MM.1S (cell line): ENCODE results near the gene ITGA3.

Experiments
- DNase-seq: peaks from one replicate; pipeline ENCODE4 v3.0.0-alpha.2; 2015
- H2AFZ ChIP-seq: fragments of 300-600 bp; sonication (generic); 2 replicates; pipeline ENCODE4 v1.6.0; 2016; ENCODE audit warnings: antibody characterized with exemption, low read length
- H3F3A ChIP-seq: fragments of 300-600 bp; sonication (generic); 2 replicates; pipeline ENCODE4 v1.6.1; 2016; ENCODE audit warnings: mild to moderate bottlenecking, antibody characterized with exemption, low read length, moderate library complexity, mixed read lengths; ENCODE audit not compliant: insufficient read depth
- H3K27ac ChIP-seq: fragments of 300-600 bp; sonication (generic); 2 replicates; pipeline ENCODE4 v1.5.1; 2016; ENCODE audit warnings: mild to moderate bottlenecking, low read length
- H3K27me3 ChIP-seq: fragments of 300-600 bp; sonication (generic); replicated peaks from 2 replicates; pipeline ENCODE4 v1.6.0; 2016; ENCODE audit warnings: low read length; ENCODE audit not compliant: insufficient read depth
- H3K36me3 ChIP-seq: fragments of 300-600 bp; sonication (generic); replicated peaks from 2 replicates; pipeline ENCODE4 v1.6.1; 2016; ENCODE audit warnings: mild to moderate bottlenecking, low read length, mixed read lengths; ENCODE audit not compliant: insufficient read depth
- H3K4me1 ChIP-seq: fragments of 300-600 bp; sonication (generic); 2 replicates; pipeline ENCODE4 v1.6.1; 2016; ENCODE audit warnings: low read length, mixed read lengths
- H3K4me2 ChIP-seq: fragments of 300-600 bp; sonication (generic); 2 replicates; pipeline ENCODE4 v1.6.0; 2016; ENCODE audit warnings: low read depth, low read length
- H3K4me3 ChIP-seq: fragments of 300-600 bp; sonication (generic); 2 replicates; pipeline ENCODE4 v1.5.1; 2016; ENCODE audit warnings: low read length, mixed read lengths
- H3K79me2 ChIP-seq: fragments of 300-600 bp; sonication (generic); 2 replicates; pipeline ENCODE4 v1.6.1; 2016; ENCODE audit warnings: mixed run types, low read length, mixed read lengths
- H3K9ac ChIP-seq: fragments of 300-600 bp; sonication (generic); 2 replicates; pipeline ENCODE4 v1.6.1; 2016; ENCODE audit warnings: low read length, mixed read lengths
- H3K9me2 ChIP-seq: fragments of 300-600 bp; sonication (generic); replicated peaks from 2 replicates; pipeline ENCODE4 v1.6.1; 2016; ENCODE audit warnings: mild to moderate bottlenecking, low read length, mixed read lengths; ENCODE audit not compliant: insufficient read depth
- H3K9me3 ChIP-seq: fragments of 300-600 bp; sonication (generic); replicated peaks from 2 replicates; pipeline ENCODE4 v1.6.1; 2016; ENCODE audit warnings: mild to moderate bottlenecking, low read length, mixed read lengths; ENCODE audit not compliant: insufficient read depth
- H4K20me1 ChIP-seq: fragments of 300-600 bp; sonication (generic); 2 replicates; pipeline ENCODE4 v1.6.1; 2016; ENCODE audit warnings: mild to moderate bottlenecking, low read length, moderate library complexity, mixed read lengths; ENCODE audit not compliant: insufficient read depth
- EZH2 ChIP-seq: fragments of 300-600 bp; sonication (generic); optimal IDR thresholded peaks from 2 replicates; pipeline ENCODE3; 2017; ENCODE audit warnings: low read depth, mild to moderate bottlenecking, antibody characterized with exemption, low read length, mixed read lengths
- EZH2phosphoT487 ChIP-seq: fragments of 300-600 bp; sonication (generic); IDR thresholded peaks from 2 replicates; pipeline ENCODE4 v1.6.1; 2018; ENCODE audit warnings: antibody characterized with exemption, low read length
- TF ChIP-seq, protein P1 (sequence below): fragments of 300-600 bp; sonication (generic); IDR thresholded peaks from 2 replicates; pipeline ENCODE4 v1.5.1; 2016; ENCODE audit warnings: antibody characterized with exemption, low read length, mixed read lengths

ITGA3 gene

DNA sequence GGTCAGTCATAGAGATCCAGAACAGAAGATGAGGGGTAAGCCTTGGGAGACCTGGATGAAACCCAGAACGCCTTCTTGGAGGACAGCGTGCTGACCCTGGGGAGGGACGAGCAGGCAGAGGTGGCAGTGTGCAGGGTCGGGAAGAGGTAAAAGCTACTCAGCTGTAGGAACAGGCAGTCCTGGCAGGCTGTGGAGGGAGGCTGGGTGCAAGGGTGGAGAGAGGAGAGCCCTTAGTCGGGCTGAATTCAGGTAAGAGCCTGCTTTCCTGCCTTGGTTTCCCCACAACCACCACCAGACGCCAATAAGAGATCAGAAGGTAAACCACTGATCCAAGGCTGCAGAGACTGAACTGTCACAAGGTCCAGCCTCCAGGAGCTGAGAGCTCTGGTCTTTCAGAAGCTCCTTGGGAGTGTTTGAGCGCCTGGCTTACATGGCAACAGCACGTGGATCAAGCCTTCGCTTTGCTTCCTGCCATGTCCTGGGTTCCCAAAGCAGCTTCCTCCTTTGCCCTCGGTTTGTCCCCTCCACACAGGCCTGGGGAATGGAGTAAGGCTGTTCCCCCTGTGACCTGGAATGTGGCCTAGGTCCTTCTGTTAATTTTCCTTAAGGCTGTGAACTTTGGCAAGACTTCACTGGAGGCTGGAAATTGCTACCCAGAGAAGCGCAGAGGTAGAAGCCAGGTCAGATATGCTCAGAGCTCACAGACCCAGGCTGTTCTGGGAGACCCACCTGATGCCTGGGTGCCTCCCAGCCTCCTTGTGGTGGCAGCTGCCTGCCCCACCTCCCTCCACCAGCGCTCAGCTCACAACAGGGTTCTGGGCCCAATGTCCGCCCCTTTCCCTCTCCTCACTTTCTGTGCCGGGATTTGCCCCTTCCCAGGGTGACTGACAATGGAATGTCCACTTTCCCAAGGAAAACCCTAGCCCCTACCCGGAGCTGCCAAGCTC lies 35.3 kb downstream of the ITGA3 start:
- Histone ChIP-seq H3K4me1 (peaks cover 6% of the 10 kb centered on the region; the same call in 1 of the 2 replicates), H3K4me2 (no peak overlapping the region), H3K9me2 (no peaks in the 10 kb centered on the region), H3K27ac (no peak overlapping the region), H3K79me2 (peaks cover 11% of the 10 kb centered on the region), H2AFZ (no peak overlapping the region), H3F3A (peaks cover 13% of the 10 kb centered on the region; the same call in 1 of the 2 replicates), H3K36me3 (no peaks in the 10 kb centered on the region), H3K27me3 (no peaks in the 10 kb centered on the region), H4K20me1 (no peaks in the 10 kb centered on the region), H3K4me3 (no peak overlapping the region), H3K9me3 (no peaks in the 10 kb centered on the region), H3K9ac (no peak overlapping the region)
- TF ChIP-seq, protein P1, sequence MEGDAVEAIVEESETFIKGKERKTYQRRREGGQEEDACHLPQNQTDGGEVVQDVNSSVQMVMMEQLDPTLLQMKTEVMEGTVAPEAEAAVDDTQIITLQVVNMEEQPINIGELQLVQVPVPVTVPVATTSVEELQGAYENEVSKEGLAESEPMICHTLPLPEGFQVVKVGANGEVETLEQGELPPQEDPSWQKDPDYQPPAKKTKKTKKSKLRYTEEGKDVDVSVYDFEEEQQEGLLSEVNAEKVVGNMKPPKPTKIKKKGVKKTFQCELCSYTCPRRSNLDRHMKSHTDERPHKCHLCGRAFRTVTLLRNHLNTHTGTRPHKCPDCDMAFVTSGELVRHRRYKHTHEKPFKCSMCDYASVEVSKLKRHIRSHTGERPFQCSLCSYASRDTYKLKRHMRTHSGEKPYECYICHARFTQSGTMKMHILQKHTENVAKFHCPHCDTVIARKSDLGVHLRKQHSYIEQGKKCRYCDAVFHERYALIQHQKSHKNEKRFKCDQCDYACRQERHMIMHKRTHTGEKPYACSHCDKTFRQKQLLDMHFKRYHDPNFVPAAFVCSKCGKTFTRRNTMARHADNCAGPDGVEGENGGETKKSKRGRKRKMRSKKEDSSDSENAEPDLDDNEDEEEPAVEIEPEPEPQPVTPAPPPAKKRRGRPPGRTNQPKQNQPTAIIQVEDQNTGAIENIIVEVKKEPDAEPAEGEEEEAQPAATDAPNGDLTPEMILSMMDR: no peak
- TF ChIP-seq EZH2 (no peak), EZH2phosphoT487 (no peak)
- no peak for DNase-seq

- Histone ChIP-seq H3K4me3 (no peak overlapping the region), H4K20me1 (no peaks in the 10 kb centered on the region), H2AFZ (no peak overlapping the region), H3K4me2 (no peak overlapping the region), H3K4me1 (peaks cover 8% of the 10 kb centered on the region; the same call in 1 of the 2 replicates), H3F3A (peaks cover 13% of the 10 kb centered on the region; the same call in 1 of the 2 replicates), H3K36me3 (no peaks in the 10 kb centered on the region), H3K27me3 (no peaks in the 10 kb centered on the region), H3K9me3 (no peaks in the 10 kb centered on the region), H3K27ac (no peak overlapping the region), H3K9ac (no peak overlapping the region), H3K79me2 (peaks cover 17% of the 10 kb centered on the region), H3K9me2 (no peaks in the 10 kb centered on the region)
- DNase-seq: no peak
- no peak for TF ChIP-seq EZH2phosphoT487
- TF ChIP-seq, protein P1: no peak
- TF ChIP-seq EZH2: no peak
These were observed 36.0 kb downstream of the ITGA3 start for GRCh38 chr17:50091918-50092285.

GRCh38 chr17:50093246-50093645 lies 37.3 kb downstream of the ITGA3 start:
- no peaks in the 10 kb centered on the region for H3K9me2 ChIP-seq
- TF ChIP-seq EZH2phosphoT487 (no peak), EZH2 (no peak)
- TF ChIP-seq, protein P1: no peak
- H3K79me2 ChIP-seq: peaks cover 21% of the 10 kb centered on the region
- peaks cover 8% of the 10 kb centered on the region; the same call in 1 of the 2 replicates for H3K4me1 ChIP-seq
- no peak overlapping the region for H3K4me2 ChIP-seq
- no peak overlapping the region for H3K9ac ChIP-seq
- peaks cover 9% of the 10 kb centered on the region; the same call in 1 of the 2 replicates for H3F3A ChIP-seq
- no peaks in the 10 kb centered on the region for H3K9me3 ChIP-seq
- no peaks in the 10 kb centered on the region for H3K27me3 ChIP-seq
- H3K27ac ChIP-seq: no peak overlapping the region
- no peak overlapping the region for H3K4me3 ChIP-seq
- DNase-seq: no peak
- no peaks in the 10 kb centered on the region for H3K36me3 ChIP-seq
- H4K20me1 ChIP-seq: no peaks in the 10 kb centered on the region
- H2AFZ ChIP-seq: no peak overlapping the region
